OCI-LY7 (cell line): Measurements from ENCODE around the gene RAB3D.

ENCODE experiments used
- EZH2phosphoT487 ChIP-seq: fragments of 200-600 bp; sonication (generic); IDR thresholded peaks from 2 replicates; pipeline ENCODE4 v1.6.1; 2018; ENCODE audit warnings: low read depth, borderline replicate concordance, mild to moderate bottlenecking, mixed run types, antibody characterized with exemption, low read length, moderate library complexity, mixed read lengths
- TF ChIP-seq, protein P1 (sequence below): fragments of 200-600 bp; sonication (generic); conservative IDR thresholded peaks from 2 replicates; pipeline ENCODE4 v1.5.1; 2014; ENCODE audit warnings: mild to moderate bottlenecking, antibody characterized with exemption, low read length, moderate library complexity, mixed read lengths

DNA sequence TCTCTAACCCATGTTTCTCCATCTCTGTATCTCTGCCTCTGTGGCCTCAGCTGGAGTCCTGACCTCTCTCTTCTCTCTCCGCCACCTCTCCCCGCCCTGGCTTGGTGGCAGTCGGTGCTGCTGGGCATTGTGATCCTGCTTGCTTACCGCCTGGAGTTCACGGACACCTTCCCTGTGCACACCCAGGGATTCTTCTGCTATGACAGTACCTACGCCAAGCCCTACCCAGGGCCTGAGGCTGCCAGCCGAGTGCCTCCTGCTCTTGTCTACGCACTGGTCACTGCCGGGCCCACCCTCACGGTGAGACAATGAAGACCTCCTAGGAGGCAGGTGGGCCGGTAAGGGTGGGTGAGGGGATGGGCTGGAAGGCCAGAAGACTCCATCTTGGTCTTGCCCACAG lies 20.0 kb upstream of the RAB3D start:
- TF ChIP-seq, protein P1, sequence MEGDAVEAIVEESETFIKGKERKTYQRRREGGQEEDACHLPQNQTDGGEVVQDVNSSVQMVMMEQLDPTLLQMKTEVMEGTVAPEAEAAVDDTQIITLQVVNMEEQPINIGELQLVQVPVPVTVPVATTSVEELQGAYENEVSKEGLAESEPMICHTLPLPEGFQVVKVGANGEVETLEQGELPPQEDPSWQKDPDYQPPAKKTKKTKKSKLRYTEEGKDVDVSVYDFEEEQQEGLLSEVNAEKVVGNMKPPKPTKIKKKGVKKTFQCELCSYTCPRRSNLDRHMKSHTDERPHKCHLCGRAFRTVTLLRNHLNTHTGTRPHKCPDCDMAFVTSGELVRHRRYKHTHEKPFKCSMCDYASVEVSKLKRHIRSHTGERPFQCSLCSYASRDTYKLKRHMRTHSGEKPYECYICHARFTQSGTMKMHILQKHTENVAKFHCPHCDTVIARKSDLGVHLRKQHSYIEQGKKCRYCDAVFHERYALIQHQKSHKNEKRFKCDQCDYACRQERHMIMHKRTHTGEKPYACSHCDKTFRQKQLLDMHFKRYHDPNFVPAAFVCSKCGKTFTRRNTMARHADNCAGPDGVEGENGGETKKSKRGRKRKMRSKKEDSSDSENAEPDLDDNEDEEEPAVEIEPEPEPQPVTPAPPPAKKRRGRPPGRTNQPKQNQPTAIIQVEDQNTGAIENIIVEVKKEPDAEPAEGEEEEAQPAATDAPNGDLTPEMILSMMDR = no peak
- TF ChIP-seq EZH2phosphoT487 = no peak
